ENCODE results near the gene ARMH1. TPM values are rescaled to one million over a fixed set of nuclear protein-coding genes. Genes with fewer than 3 reads are reported as not detected.
A peak's percentile ranks its signal among the peaks of the same experiment; 100 is the strongest.

The ARMH1 gene
- total RNA-seq, 2 experiments from 2014 or later, result 134 to 141 TPM

- no peaks in the 10 kb centered on the region for H3K9me3 Mint-ChIP-seq
- intact Hi-C loops (cut with micrococcal nuclease), result loop anchor here (10.0 kb wide), 2 partner anchors 169 to 1681 kb away; partner anchors contain the start of genes BTBD19, DYNLT4, PLK3 and SLC2A1
- no peak for DNase-seq
- peaks cover 31% of the 10 kb centered on the region for H3K36me3 Mint-ChIP-seq
- no peaks in the 10 kb centered on the region for H3K27me3 Mint-ChIP-seq
- no peak overlapping the region for H3K27ac Mint-ChIP-seq
- CTCF ChIA-PET, result interaction anchor here (6.9 kb wide), 1 partner anchor 16 kb away, joined by 65 read pairs; no protein-coding TSS in a partner anchor
- POLR2A ChIA-PET, result interaction anchor here (0.5 to 3.1 kb wide), 2 partner anchors 15 to 29 kb away, joined by 4 to 15 read pairs; no protein-coding TSS in a partner anchor
- no peak overlapping the region for H3K4me3 Mint-ChIP-seq
- H3K4me1 Mint-ChIP-seq (ENCODE audit: low read depth), result peaks cover 29% of the 10 kb centered on the region
These were observed 38.3 kb upstream of the ARMH1 start for GRCh38 chr1:44636083-44636687.

- intact Hi-C loops (cut with micrococcal nuclease), result loop anchor here (10.0 kb wide), 2 partner anchors 168 to 1682 kb away; partner anchors contain the start of genes BTBD19, DYNLT4, PLK3 and SLC2A1
- DNase-seq, result no peak
- H3K36me3 Mint-ChIP-seq, result peaks cover 32% of the 10 kb centered on the region
- ChIA-PET POLR2A (interaction anchor here (0.5 to 3.1 kb wide), 2 partner anchors 15 to 29 kb away, joined by 4 to 15 read pairs; no protein-coding TSS in a partner anchor), CTCF (interaction anchor here (0.7 to 6.9 kb wide), 2 partner anchors 15 to 589 kb away, joined by 3 to 65 read pairs; no protein-coding TSS in a partner anchor)
- no peak overlapping the region for H3K4me3 Mint-ChIP-seq
- H3K4me1 Mint-ChIP-seq (ENCODE audit: low read depth), result peaks cover 26% of the 10 kb centered on the region
- peak overlapping the region; percentile 28 for H3K27ac Mint-ChIP-seq
- H3K27me3 Mint-ChIP-seq, result no peaks in the 10 kb centered on the region
- no peaks in the 10 kb centered on the region for H3K9me3 Mint-ChIP-seq
These were observed 37.6 kb upstream of the ARMH1 start for GRCh38 chr1:44636688-44637598.

- Mint-ChIP-seq H3K4me1 (ENCODE audit: low read depth) (peaks cover 24% of the 10 kb centered on the region), H3K9me3 (no peaks in the 10 kb centered on the region), H3K4me3 (no peak overlapping the region), H3K27me3 (no peaks in the 10 kb centered on the region), H3K27ac (no peak overlapping the region), H3K36me3 (peaks cover 34% of the 10 kb centered on the region)
- CTCF ChIA-PET, result interaction anchor here (6.4 kb wide), 1 partner anchor 14 kb away, joined by 66 read pairs; no protein-coding TSS in a partner anchor
- no peak for DNase-seq
- POLR2A ChIA-PET, result interaction anchor here (3.1 kb wide), 1 partner anchor 14 kb away, joined by 15 read pairs; no protein-coding TSS in a partner anchor
- intact Hi-C loops (cut with micrococcal nuclease), result loop anchor here (10.0 kb wide), 2 partner anchors 167 to 1683 kb away; partner anchors contain the start of genes BTBD19, DYNLT4, PLK3 and SLC2A1
These were observed 36.7 kb upstream of the ARMH1 start for GRCh38 chr1:44637702-44638411.

GRCh38 chr1:44640200-44640853 is 34.2 kb upstream of the ARMH1 start:
- CTCF ChIA-PET, result interaction anchor here (6.4 kb wide), 1 partner anchor 11 kb away, joined by 66 read pairs; no protein-coding TSS in a partner anchor
- POLR2A ChIA-PET, result no interaction called here
- Mint-ChIP-seq H3K27ac (no peak overlapping the region), H3K4me3 (no peak overlapping the region), H3K4me1 (ENCODE audit: low read depth) (peaks cover 2% of the 10 kb centered on the region), H3K27me3 (no peaks in the 10 kb centered on the region), H3K36me3 (peaks cover 19% of the 10 kb centered on the region), H3K9me3 (no peaks in the 10 kb centered on the region)
- DNase-seq, result no peak
- intact Hi-C loops (cut with micrococcal nuclease), result no loop called here

- no peaks in the 10 kb centered on the region for H3K27me3 Mint-ChIP-seq
- ChIA-PET POLR2A (interaction anchor here (3.2 kb wide), 1 partner anchor 9 kb away, joined by 17 read pairs; no protein-coding TSS in a partner anchor), CTCF (interaction anchor here (0.7 to 6.4 kb wide), 3 partner anchors 8 to 14 kb away, joined by 4 to 66 read pairs (median 4); no protein-coding TSS in a partner anchor)
- no peak overlapping the region for H3K4me3 Mint-ChIP-seq
- no peak for DNase-seq
- no peaks in the 10 kb centered on the region for H3K4me1 Mint-ChIP-seq (ENCODE audit: low read depth)
- intact Hi-C loops (cut with micrococcal nuclease), result no loop called here
- peaks cover 15% of the 10 kb centered on the region for H3K36me3 Mint-ChIP-seq
- no peak overlapping the region for H3K27ac Mint-ChIP-seq
- H3K9me3 Mint-ChIP-seq, result no peaks in the 10 kb centered on the region
These were observed 33.1 kb upstream of the ARMH1 start for GRCh38 chr1:44641126-44642102.

- H3K27ac Mint-ChIP-seq, result peak overlapping the region; percentile 2
- no peaks in the 10 kb centered on the region for H3K9me3 Mint-ChIP-seq
- H3K36me3 Mint-ChIP-seq, result peaks cover 13% of the 10 kb centered on the region
- CTCF ChIA-PET, result interaction anchor here (0.7 to 6.4 kb wide), 3 partner anchors 9 to 13 kb away, joined by 4 to 66 read pairs (median 4); no protein-coding TSS in a partner anchor
- H3K4me1 Mint-ChIP-seq (ENCODE audit: low read depth), result no peaks in the 10 kb centered on the region
- H3K27me3 Mint-ChIP-seq, result no peaks in the 10 kb centered on the region
- intact Hi-C loops (cut with micrococcal nuclease), result no loop called here
- no peak for DNase-seq
- POLR2A ChIA-PET, result interaction anchor here (1.0 to 3.2 kb wide), 2 partner anchors 10 to 11 kb away, joined by 4 to 17 read pairs; no protein-coding TSS in a partner anchor
- no peak overlapping the region for H3K4me3 Mint-ChIP-seq
These were observed 32.3 kb upstream of the ARMH1 start for GRCh38 chr1:44642255-44642654.

- H3K36me3 Mint-ChIP-seq, result peaks cover 13% of the 10 kb centered on the region
- H3K4me1 Mint-ChIP-seq (ENCODE audit: low read depth), result no peaks in the 10 kb centered on the region
- H3K27ac Mint-ChIP-seq, result no peak overlapping the region
These were observed 31.6 kb upstream of the ARMH1 start for GRCh38 chr1:44642925-44643324.

GRCh38 chr1:44643721-44644334 is 30.7 kb upstream of the ARMH1 start:
- H3K27me3 Mint-ChIP-seq, result no peaks in the 10 kb centered on the region
- H3K9me3 Mint-ChIP-seq, result no peaks in the 10 kb centered on the region
- no peaks in the 10 kb centered on the region for H3K4me1 Mint-ChIP-seq (ENCODE audit: low read depth)
- H3K4me3 Mint-ChIP-seq, result no peak overlapping the region
- ChIA-PET POLR2A (interaction anchor here (3.2 kb wide), 1 partner anchor 12 kb away, joined by 17 read pairs; no protein-coding TSS in a partner anchor), CTCF (interaction anchor here (6.4 kb wide), 1 partner anchor 8 kb away, joined by 66 read pairs; no protein-coding TSS in a partner anchor)
- peaks cover 14% of the 10 kb centered on the region for H3K36me3 Mint-ChIP-seq
- intact Hi-C loops (cut with micrococcal nuclease), result no loop called here
- no peak for DNase-seq
- H3K27ac Mint-ChIP-seq, result no peak overlapping the region

More at GRCh38 chr1:44642925-44643324, 31.6 kb upstream of the ARMH1 start:
- no peaks in the 10 kb centered on the region for H3K9me3 Mint-ChIP-seq
- CTCF ChIA-PET, result interaction anchor here (6.4 kb wide), 1 partner anchor 9 kb away, joined by 66 read pairs; no protein-coding TSS in a partner anchor
- no peak overlapping the region for H3K4me3 Mint-ChIP-seq
- intact Hi-C loops (cut with micrococcal nuclease), result no loop called here
- POLR2A ChIA-PET, result interaction anchor here (1.0 to 3.2 kb wide), 2 partner anchors 10 to 11 kb away, joined by 4 to 17 read pairs; no protein-coding TSS in a partner anchor
- no peaks in the 10 kb centered on the region for H3K27me3 Mint-ChIP-seq
- no peak for DNase-seq

- DNase-seq, result no peak
- Mint-ChIP-seq H3K4me1 (ENCODE audit: low read depth) (no peaks in the 10 kb centered on the region), H3K27me3 (no peaks in the 10 kb centered on the region), H3K27ac (no peak overlapping the region), H3K36me3 (peaks cover 16% of the 10 kb centered on the region), H3K9me3 (no peaks in the 10 kb centered on the region), H3K4me3 (no peak overlapping the region)
- POLR2A ChIA-PET, result no interaction called here
- CTCF ChIA-PET, result no interaction called here
- intact Hi-C loops (cut with micrococcal nuclease), result no loop called here
These were observed 29.7 kb upstream of the ARMH1 start for GRCh38 chr1:44644806-44645205.
